ENCODE data around the gene TUBG2.

The TUBG2 gene

DNA sequence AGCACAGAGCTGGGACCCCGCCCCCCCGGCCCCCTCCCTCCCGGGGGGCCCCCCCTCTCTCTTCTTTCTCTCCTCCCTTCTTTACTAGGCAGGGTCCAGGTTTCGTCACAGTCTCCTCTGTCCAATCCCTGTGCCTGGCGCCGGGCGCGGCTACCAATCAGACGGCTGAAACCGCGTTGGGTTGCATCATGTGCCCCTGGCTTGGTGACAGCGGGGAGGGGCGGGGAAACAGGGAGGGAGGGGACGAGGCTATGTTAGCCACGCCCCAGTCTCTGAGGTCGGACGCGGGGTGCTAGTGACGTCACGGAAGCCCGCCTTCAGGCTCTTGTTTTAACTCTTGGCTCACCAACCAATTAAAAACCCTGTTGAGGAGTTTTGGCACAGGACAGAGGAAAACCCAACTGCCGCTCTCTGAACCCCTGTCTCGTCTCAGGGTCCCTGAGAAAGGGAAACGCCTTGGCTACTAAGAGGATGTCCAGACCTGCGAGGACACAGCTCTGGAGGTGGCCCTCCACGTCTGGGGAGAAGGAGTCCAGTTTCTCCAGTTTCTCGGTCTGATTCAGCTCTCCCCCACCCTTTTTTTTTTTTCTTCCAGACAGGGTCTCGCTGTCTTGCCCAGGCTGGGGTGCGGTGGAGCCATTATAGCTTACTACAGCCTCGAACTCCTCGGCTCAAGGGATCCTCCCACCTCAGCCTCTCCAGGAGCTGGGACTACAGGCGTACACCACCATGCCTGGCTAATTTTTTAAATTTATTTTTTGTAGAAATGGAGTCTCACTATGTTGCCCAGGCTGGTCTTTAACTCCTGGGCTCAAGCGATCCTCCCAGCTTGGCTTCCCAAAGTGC lies 18.2 kb downstream of the TUBG2 start:
- DNase-seq (ENCODE audit: low read depth), result peak; percentile 99

DNA sequence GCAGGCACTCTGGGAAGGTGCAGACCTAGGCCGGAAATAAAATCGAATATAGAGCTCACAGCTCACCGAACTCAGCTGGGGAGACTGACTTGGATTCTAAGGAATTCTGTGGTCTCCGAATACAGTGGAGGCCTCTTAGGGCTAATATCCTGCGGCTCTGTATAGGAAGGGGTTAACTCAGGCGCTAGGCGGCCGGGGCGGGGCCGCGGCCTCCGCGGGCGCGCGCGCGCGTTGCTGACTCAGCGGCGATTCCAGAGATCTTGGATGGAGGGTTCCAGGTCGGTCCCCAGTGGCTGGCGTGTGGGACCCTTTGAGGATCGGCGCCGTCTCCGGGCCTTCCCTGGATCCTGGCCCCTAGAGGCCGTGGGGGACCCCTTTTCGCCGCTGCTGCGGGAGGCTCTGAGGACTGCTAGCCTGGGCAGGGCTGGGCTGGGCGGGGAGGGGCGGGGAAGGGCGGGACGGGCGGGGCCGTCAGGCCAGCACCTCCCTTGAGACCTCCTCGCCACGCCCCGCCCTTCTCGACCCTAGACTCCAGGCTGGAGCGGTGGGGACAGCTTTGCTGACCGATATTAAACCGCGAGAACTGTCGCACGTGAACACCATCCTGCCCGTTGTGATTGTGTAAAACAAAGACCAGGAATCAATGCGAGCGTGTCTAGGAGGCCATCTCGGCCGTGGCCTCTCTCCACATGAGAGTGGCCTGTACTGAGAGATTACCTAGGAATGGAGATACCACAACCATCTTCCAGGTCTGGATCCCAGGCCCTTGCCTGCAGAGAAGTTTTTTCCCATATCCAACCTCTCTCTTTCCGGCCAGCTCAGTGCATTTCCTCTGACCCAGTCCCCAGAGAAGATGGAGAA lies 19.1 kb downstream of the TUBG2 start:
- peak; percentile 85 for DNase-seq (ENCODE audit: low read depth)

DNA sequence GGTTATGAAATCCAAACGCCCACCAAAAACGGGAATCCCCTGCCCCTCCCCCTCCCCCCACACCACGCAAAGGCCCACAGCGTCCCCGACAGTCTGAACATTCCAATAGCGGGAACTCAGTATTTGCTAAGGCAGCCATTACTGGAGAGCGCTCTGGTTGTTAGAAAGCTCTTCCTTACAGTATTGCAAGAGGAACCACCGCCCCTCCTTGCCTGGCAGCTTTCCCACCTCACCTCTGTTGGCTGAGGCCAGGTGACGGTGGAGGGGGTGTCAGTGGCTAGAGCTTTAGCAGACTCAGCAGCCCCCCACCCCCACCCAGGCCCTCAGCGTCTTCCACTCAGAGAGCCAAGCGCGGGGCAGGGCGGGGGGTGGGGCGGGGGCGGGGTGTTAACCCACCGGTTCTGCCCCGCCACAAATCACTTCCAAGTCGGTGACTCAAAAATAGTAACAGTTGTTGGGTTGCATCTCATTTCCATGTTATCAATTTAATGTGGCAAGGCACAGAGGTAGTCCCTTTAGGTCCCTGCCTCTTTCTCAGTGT lies 19.9 kb downstream of the TUBG2 start:
- DNase-seq (ENCODE audit: low read depth), result no peak

DNA sequence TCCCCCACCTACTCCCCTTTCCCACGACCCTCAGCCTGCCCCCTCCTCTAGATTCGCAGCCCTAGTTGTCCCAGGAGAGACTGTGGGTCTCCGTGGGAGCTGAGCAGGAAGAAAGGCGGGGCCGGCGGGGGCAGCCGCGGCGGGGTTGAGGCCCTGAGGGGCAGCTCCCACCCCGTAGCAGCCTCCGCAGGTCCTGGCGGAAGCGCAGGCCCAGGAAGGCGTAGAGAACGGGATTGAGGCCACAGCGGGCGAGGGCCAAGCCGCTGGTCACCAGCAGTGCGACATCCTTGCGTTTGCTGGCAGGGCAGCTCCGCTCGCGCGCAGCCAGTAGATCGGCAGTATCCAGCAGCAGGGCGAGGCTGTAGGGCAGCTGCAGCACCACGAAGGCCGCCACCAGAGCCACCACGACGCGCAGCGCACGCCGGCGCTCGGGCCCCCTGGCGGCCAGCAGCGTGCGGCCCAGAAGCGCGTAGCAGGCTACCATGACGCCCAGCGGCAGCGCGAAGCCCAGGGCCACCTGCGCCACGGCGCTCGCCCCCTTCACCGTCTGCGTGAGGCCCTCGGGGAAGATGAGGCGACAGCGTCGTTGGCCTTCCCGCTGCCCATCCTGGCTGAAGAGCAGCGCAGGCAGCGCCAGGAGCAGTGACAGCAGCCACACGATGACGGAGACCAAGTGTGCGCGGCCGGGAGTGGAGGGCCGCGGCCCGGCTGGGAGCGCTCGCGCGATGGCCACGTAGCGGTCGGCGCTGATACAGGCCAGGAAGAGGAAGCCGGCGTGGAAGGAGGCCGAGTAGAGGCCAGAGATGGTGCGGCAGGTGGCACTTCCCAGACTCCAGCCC lies 20.6 kb downstream of the TUBG2 start:
- DNase-seq (ENCODE audit: low read depth), result peak; percentile 42

DNA sequence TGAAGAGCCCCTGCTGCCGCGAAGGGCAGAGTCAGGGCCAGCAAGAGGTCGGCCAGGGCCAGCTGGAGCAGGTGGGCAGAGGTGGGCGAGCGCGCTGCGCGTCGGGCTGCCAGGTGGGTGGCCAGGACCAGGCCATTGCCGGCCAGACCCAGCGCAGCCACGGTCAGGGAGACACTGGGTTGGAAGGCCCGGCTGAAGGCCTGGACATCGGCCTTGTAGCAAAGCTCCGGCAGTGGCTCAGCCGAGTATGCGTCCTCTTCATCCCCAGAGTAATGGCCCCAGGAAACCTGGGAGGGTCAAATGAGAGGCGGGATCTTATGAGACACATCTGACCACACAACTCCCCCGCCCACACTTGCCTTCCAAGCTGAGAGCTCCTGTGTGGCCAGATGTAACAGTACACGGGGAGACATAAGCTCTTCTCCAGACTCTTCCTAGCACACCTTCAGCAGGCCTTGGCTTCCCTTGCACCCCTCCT lies 21.3 kb downstream of the TUBG2 start:
- DNase-seq (ENCODE audit: low read depth), result no peak

DNA sequence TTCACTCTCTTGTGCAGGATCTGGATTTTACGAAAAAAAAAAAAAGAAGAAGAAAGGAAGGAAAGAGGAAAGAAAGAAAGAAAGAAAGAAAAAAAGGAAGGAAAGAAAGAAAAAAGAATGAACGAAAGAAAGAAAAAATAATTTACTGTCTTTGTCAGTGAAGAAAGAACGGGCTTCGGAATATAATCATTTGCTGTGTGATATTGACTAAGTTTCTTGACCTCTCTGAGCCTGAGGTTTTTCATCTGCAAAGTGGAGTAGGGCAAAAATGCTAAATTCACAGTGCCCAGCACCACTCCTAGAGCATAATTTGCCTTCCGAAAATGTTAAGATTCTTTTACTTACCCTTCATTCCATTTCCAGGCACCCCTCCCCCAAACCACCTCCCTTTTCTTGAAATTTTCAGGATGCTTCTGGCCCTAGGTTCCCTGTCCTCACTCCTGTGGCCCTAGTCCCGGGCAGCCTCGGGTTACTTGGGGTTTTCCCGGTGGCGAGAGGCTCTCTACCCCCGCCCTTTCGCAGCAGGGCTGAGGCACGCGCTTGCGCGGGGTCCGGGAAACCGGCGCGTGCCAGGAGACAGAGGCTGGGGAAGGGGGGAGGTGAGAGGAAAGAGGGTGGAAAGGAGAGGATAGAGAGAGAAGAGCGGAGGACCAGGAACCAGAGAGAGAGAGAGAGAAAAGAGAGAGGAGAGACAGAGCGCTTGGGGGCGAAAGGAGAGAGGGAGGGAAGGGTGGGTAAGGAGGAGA lies 23.1 kb downstream of the TUBG2 start, which contains the start of gene CNTNAP1:
Gene CNTNAP1 (plus strand): TSS at position 556 of the 746 bp plus-strand sequence. CDS start 299 bp downstream, outside the sequence.
- DNase-seq (ENCODE audit: low read depth), result peak; percentile 46

DNA sequence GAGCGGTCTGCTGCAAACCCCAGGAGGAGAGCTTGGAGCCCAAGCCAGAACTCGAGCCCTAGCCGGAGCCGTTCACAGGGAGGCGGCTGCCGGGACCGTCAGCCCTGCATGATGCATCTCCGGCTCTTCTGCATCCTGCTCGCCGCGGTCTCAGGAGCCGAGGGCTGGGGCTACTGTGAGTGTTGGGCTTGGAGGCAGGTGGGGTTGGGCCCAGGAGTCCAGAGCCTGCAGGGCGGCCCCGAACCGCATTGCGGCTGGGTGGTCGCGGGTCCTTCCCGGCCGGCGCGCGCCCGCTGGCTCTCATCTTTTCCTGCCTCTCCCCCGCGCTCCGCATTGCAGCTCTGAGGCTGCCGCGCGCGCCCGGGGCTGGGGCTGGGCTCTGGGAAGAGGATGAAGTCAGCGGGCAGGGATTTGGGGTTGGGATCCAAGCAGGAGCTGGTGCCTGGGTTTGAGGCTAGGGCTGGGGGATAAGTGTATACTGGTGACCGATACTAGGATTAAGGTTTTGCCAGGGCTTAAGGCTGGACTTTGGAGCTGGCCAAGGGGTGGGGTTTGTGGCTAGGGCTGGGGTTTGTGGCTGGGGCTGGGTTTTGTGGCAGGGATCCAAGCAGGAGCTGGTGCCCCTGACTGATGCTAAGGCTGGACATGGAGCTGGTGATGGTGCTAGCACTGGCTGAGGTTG lies 23.8 kb downstream of the TUBG2 start:
- DNase-seq (ENCODE audit: low read depth), result peak; percentile 18

DNA sequence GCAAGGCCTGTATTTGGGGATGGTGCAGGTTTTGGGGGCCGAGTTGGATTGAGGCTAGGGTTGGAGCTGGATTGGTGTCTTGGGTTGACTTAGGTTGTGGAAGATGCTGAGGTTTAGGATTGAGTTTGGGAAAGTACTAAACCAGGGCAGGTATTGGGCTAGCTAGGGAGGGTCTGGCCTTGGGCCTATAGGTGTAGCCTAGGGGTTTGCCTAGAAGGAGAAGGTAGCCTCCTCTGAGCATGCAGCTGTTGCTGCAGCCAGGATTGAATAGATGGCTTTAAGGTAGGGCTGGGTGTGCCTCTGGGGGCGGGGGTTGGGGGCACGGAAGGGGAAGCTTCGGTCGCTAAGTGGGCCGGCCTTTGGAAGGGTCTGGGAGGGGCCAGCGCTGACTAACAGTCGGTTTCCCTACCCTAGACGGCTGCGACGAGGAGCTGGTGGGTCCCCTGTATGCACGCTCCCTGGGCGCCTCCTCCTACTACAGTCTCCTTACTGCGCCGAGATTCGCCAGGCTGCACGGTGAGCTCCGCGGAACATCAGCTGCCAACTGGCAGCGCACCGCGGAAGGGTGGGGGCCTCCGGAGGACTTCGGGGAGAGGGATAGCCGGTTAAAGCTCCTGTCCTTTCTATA lies 24.4 kb downstream of the TUBG2 start:
- DNase-seq (ENCODE audit: low read depth), result no peak

DNA sequence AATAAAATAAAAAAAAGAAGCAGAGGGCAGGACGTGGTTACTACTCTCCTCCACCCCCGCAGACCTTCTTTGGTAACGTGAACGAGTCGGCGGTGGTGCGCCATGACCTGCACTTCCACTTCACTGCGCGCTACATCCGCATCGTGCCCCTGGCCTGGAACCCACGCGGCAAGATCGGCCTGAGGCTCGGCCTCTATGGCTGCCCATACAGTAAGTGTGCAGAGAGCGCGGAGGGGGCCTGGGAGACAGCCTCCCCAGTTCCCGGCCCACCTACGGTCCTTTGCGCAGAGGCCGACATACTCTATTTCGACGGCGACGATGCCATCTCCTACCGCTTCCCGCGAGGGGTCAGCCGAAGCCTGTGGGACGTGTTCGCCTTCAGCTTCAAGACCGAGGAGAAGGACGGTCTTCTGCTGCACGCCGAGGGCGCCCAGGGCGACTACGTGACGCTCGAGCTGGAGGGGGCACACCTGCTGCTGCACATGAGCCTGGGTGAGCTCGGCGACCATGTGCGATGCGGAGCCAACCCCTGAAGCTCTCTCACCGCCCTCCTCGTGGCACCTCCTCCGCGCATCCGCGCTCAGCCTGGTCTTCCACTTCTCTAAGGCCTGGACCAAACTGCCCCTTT lies 26.0 kb downstream of the TUBG2 start:
- no peak for DNase-seq (ENCODE audit: low read depth)

DNA sequence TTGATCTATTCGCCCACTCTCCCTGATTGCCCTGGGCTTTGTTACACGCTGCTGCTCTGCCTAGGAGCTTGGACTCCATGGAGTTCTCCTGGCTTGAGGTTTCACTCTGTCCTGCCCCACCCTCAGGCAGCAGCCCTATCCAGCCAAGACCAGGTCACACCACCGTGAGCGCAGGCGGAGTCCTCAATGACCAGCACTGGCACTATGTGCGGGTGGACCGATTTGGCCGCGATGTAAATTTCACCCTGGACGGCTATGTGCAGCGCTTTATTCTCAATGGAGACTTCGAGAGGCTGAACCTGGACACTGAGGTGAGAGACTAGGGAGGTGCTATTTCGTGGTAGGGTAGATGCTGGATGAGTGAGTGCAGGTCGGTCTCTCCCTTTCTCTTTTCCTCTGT lies 26.7 kb downstream of the TUBG2 start:
- no peak for DNase-seq (ENCODE audit: low read depth)

DNA sequence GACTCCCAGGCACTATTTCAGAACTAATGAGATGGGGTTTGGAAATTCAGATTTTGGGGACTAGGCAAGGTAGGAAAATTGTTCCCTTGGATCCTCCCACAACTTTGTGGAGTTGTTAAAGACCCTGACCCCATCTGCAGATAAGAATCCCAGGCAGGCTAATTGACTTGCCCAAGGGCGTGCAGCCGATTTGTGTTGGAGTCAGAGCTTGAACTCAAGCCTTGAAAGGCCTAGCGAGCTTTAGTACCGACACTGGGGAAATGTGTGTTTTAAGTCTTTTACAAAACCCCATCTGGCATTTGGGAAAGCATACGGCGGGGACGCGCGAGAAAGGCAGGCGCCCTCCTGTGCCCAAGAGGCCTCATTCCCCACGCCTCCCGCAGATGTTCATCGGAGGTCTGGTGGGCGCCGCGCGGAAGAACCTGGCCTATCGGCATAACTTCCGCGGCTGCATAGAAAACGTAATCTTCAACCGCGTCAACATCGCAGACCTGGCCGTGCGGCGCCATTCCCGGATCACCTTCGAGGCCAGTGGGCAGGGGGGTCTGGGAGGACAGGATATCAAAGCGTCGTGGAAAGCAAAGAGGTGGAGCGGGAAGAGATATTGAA lies 27.5 kb downstream of the TUBG2 start:
- DNase-seq (ENCODE audit: low read depth), result no peak

DNA sequence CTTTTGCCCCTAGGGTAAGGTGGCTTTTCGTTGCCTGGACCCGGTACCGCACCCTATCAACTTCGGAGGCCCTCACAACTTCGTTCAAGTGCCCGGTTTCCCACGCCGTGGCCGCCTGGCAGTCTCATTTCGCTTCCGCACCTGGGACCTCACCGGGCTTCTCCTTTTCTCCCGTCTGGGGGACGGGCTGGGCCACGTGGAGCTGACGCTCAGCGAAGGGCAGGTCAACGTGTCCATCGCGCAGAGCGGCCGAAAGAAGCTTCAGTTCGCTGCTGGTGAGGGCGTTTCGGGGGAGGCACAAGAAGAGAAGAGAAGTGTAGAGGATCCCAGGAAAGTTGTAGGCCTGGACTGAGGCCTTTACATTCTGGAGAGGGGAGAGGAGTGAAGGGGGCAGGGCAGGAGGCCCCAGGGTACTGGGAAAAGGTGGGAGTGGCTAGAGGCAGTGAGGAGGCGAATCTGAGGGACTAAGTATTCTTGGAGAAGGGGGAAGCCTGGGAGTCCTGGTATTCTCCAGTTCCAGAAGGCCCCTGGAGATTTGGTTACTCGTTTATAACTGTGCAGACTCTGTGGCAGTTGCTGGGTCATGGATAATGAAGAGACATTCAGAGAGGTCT lies 28.7 kb downstream of the TUBG2 start:
- DNase-seq (ENCODE audit: low read depth), result no peak

DNA sequence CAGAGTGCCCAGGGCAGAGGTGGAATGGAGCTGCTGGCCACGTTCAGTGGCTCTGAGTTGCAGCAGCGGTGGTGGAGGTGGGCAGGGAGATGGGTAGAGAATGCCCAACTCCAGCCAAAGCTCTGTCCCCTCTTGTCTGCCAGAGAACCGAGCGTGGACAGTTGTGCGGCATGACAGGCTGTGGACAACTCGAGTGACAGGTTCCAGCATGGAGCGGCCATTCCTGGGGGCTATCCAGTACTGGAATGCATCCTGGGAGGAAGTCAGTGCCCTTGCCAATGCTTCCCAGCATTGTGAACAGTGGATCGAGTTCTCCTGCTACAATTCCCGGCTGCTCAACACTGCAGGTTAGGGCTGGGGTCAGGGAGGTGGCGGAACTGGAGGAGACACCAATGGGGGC lies 31.5 kb downstream of the TUBG2 start:
- DNase-seq (ENCODE audit: low read depth), result no peak

DNA sequence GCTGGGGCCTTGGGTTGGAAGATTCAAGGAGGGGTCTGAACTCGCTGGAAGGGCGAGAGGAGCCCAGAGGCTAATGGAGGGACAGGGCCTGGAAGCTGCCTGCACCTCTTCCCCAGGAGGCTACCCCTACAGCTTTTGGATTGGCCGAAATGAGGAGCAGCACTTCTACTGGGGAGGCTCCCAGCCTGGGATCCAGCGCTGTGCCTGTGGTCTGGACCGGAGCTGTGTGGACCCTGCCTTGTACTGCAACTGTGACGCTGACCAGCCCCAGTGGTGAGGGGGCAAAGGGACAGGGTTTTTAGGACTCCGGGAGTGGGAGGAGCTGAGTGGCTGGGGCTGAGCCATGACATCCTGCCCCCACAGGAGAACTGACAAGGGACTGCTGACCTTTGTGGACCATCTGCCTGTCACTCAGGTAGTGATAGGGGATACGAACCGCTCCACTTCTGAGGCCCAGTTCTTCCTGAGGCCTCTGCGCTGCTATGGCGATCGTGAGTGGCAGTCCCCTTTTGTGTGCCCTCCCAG lies 32.0 kb downstream of the TUBG2 start:
- DNase-seq (ENCODE audit: low read depth), result no peak

DNA sequence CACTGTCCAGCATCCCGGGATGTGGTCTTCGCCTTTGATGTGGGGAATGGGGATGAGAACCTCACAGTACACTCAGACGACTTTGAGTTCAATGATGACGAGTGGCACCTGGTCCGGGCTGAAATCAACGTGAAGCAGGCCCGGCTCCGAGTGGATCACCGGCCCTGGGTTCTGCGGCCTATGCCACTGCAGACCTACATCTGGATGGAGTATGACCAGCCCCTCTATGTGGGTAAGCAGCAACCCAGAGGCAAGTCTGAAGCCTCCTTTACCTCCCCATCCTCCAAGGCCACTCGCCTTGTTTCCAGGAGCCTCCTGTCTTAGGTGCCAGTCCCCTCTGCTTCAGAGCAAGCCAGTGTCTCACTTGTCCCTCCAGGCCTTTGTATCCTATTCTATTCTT lies 33.4 kb downstream of the TUBG2 start:
- no peak for DNase-seq (ENCODE audit: low read depth)

DNA sequence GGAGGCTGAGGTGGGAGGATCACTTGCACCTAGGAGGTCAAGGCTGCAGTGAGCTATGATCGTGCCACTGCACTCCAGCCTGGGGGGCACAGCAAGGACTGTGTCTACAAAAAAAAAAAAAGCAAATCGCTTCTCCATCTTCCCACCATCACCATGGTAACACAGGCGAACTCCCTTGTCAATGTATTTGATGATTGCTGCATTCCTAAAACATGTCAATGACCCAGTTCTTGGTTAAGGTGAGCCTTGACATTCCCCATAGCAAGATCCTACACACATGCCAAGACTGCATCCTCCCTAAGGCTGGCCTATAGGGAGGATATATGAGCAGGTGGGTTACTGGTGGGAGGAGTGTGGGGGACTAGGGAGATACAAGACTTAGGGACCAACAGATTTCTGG lies 35.4 kb downstream of the TUBG2 start:
- no peak for DNase-seq (ENCODE audit: low read depth)

DNA sequence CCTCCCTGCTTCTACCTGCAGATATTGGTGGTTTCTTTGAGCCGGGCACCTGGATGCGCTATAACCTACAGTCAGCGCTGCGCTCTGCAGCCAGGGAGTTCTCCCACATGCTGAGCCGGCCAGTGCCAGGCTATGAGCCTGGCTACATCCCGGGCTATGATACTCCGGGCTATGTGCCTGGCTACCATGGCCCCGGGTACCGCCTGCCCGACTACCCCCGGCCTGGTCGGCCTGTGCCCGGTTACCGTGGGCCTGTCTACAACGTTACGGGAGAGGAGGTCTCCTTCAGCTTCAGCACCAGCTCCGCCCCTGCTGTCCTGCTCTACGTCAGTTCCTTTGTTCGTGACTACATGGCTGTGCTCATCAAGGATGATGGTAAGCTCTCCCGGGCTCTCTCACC lies 36.4 kb downstream of the TUBG2 start:
- no peak for DNase-seq (ENCODE audit: low read depth)

DNA sequence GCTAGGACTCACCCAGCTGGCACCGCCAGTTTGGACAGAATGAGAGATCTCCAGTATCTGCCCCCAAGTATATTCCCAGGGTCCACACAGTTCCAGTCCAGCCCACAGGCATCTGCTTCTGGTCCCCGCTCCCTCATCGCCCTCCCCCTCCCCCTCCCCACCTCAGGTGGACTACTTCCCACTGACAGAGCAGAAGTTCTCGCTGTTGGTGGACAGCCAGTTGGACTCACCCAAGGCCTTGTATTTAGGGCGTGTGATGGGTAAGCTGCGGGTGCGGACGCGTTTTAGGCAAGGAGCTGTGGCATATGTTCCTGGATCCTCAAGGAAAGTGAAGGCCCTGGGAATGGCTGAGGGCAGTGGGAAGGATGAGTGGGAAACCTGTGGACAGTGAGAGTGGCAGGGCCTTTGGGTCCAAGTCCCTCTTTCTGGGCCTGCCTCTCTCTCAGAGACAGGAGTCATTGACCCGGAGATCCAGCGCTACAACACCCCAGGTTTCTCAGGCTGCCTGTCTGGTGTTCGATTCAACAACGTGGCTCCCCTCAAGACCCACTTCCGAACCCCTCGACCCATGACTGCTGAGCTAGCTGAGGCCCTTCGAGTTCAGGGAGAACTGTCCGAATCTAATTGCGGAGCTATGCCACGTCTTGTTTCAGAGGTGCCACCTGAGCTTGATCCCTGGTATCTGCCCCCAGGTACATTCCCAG lies 38.2 kb downstream of the TUBG2 start:
- DNase-seq (ENCODE audit: low read depth), result no peak

All from fibroblast of the conjunctiva (primary cell).